Cardiac muscle cell (in vitro differentiated cells and primary cell): ENCODE results near the gene WDR76. TPM values are rescaled to one million over a fixed set of nuclear protein-coding genes. Genes with fewer than 3 reads are reported as not detected.

Experiments used
- DNase-seq, 2 donors: peaks; one replicate each; pipeline versions ENCODE4 v3.0.0 to v3.0.0-alpha.2; 2010 to 2017; ENCODE audit warnings: low read depth in 1 of 2, low spot score in 1 of 2
- H3K27ac ChIP-seq: fragments of 200-600 bp; sonication (generic); 2 replicates; pipeline ENCODE4 v1.5.1; 2016
- H3K27me3 ChIP-seq: fragments of 200-600 bp; sonication (generic); 2 replicates; pipeline ENCODE4 v1.6.0; 2016; ENCODE audit warnings: control low read depth
- H3K36me3 ChIP-seq: fragments of 200-600 bp; sonication (generic); 2 replicates; pipeline ENCODE4 v1.5.1; 2016; ENCODE audit warnings: control low read depth
- H3K4me1 ChIP-seq: fragments of 200-600 bp; sonication (generic); 2 replicates; pipeline ENCODE4 v1.8.1; 2017; ENCODE audit warnings: low read depth, mild to moderate bottlenecking, mixed run types
- H3K4me3 ChIP-seq: fragments of 200-600 bp; sonication (generic); 2 replicates; pipeline ENCODE4 v1.5.1; 2016; ENCODE audit warnings: mild to moderate bottlenecking
- H3K9me3 ChIP-seq: fragments of 200-600 bp; sonication (generic); 2 replicates; pipeline ENCODE4 v1.5.1; 2017; ENCODE audit warnings: low read depth, mild to moderate bottlenecking, control low read depth
- CTCF ChIP-seq: IDR thresholded peaks from 2 replicates; pipeline ENCODE4 v1.5.1; 2012; ENCODE audit warnings: low read depth, mild to moderate bottlenecking, low read length
- polyA plus RNA-seq: library from polyadenylated mRNA; unstranded; fragments of >200 nt; fragmentation: Nextera tagmentation; extraction: Ambion mirVana; gene quantifications from 2 replicates; pipeline ENCODE4 v1.2.1, GENCODE V29; 2016
- total RNA-seq: library from RNA; depleted of rRNA; stranded (reverse); fragments of >200 nt; gene quantifications from 2 replicates; pipeline ENCODE4 v1.2.3, GENCODE V29; 2016

The WDR76 gene
- total and polyA plus RNA-seq, 2 experiments from 2014 or later: 4.0 to 8.2 TPM

GRCh38 chr15:43896543-43896942 is 69.7 kb downstream of the WDR76 start:
- Histone ChIP-seq H3K27me3 (no peaks in the 10 kb centered on the region), H3K4me1 (peaks cover 49% of the 10 kb centered on the region), H3K9me3 (no peaks in the 10 kb centered on the region), H3K27ac (no peak overlapping the region), H3K4me3 (no peak overlapping the region), H3K36me3 (no peaks in the 10 kb centered on the region)
- DNase-seq: no peak
- TF ChIP-seq CTCF: no peak

DNA sequence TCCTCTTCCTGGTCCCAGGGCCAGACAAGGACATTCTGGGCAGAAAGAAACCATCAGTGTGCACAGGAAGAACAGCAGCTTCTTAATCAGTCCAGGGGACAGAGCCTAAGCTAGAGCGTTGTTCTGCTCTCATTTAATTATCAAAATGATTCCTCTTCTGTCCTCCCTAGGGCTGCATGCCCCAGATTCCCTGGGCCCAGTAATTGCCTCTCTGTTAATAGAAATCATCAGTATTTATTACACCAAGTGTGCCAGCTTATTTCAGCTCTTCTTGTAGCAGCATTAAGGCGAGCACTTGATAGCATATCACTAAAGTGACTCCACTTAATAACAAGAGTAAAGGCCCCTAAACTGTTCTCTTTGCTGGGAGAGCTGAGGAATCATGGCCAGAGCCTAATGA is 72.1 kb downstream of the WDR76 start:
- Histone ChIP-seq H3K4me1 (peaks cover 50% of the 10 kb centered on the region), H3K36me3 (no peaks in the 10 kb centered on the region), H3K27ac (no peak overlapping the region), H3K27me3 (no peaks in the 10 kb centered on the region), H3K4me3 (no peak overlapping the region), H3K9me3 (no peaks in the 10 kb centered on the region)
- DNase-seq: no peak
- no peak for TF ChIP-seq CTCF

GRCh38 chr15:43899928-43900327 is 73.1 kb downstream of the WDR76 start:
- DNase-seq: no peak
- H3K9me3 ChIP-seq: no peaks in the 10 kb centered on the region
- no peak overlapping the region for H3K27ac ChIP-seq
- no peaks in the 10 kb centered on the region for H3K36me3 ChIP-seq
- peaks cover 40% of the 10 kb centered on the region for H3K4me1 ChIP-seq
- H3K4me3 ChIP-seq: no peak overlapping the region
- no peak for TF ChIP-seq CTCF
- no peaks in the 10 kb centered on the region for H3K27me3 ChIP-seq

- no peaks in the 10 kb centered on the region for H3K36me3 ChIP-seq
- DNase-seq: no peak
- no peak for TF ChIP-seq CTCF
These were observed 74.2 kb downstream of the WDR76 start for GRCh38 chr15:43900996-43901395.

DNA sequence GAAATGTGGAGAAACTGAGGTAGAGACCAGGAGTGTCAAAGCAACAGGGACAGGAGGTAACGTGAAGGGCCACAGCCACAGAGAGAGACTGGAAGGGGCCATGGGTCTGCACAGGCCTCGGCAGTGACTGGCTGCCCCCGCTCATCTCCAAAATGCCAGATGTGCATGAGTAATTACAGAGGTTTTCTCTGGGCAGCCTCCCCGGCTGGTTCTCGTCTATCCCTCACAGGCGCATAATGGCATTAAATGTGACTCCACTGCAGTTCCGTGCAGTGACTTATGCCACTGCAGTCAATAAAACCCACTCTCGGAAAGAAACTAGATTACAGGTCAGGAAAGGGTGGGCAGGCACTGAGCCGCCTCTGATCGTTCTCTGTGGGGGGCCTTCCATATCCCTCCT is 74.7 kb downstream of the WDR76 start:
- DNase-seq: no peak
- Histone ChIP-seq H3K4me1 (peaks cover 25% of the 10 kb centered on the region), H3K36me3 (no peaks in the 10 kb centered on the region), H3K4me3 (no peak overlapping the region), H3K27me3 (no peaks in the 10 kb centered on the region), H3K27ac (no peak overlapping the region), H3K9me3 (no peaks in the 10 kb centered on the region)
- TF ChIP-seq CTCF: no peak

More at GRCh38 chr15:43900996-43901395, 74.2 kb downstream of the WDR76 start:
- H3K4me3 ChIP-seq: no peak overlapping the region
- H3K27ac ChIP-seq: no peak overlapping the region
- H3K9me3 ChIP-seq: no peaks in the 10 kb centered on the region
- peaks cover 29% of the 10 kb centered on the region for H3K4me1 ChIP-seq
- H3K27me3 ChIP-seq: no peaks in the 10 kb centered on the region

DNA sequence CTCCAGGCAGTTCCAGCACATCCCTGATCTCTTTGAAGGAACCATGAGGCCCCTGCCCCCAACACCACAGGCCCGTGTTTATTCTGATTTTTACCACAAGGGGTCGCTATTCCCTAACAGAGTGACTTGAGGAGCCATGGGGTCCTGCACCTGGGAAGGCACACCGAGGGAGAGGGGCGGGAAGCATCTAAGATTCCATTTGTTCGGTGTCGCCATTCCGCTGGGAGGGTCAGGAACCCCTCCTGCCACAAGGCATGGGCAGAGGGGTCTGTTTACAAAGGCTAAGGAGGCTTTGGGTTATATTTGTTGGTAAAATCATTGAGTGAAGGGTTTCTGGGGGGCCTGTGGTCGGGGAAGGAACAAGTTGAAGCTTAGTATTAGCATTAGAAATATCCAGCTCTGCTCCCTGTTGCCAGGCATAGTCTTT is 77.1 kb downstream of the WDR76 start:
- TF ChIP-seq CTCF: peak; percentile 77
- Histone ChIP-seq H3K4me3 (no peak overlapping the region), H3K9me3 (no peaks in the 10 kb centered on the region), H3K4me1 (peaks cover 19% of the 10 kb centered on the region), H3K27ac (no peak overlapping the region), H3K27me3 (no peaks in the 10 kb centered on the region), H3K36me3 (no peaks in the 10 kb centered on the region)
- DNase-seq: peak; percentile 75 to 86
